H1 (cell line): Measurements from ENCODE around the gene TAMALIN. TPM values are rescaled to one million over a fixed set of nuclear protein-coding genes. Genes with fewer than 3 reads are reported as not detected.

Experiments used
- CTCF ChIA-PET: fragments of 300-600 bp; sonication (Branson Sonifier 250); formaldehyde crosslinking; loops from one replicate; lab custom pipeline; 2021; ENCODE audit not compliant: partially characterized antibody; lab: Charles Lee
- POLR2A ChIA-PET: fragments of 300-600 bp; sonication (Branson Sonifier 250); formaldehyde crosslinking; loops from one replicate; lab custom pipeline; 2021; ENCODE audit warnings: inconsistent platforms; ENCODE audit not compliant: partially characterized antibody; lab: Charles Lee
- DNase-seq, 2 experiments: peaks; one replicate each; pipeline versions ENCODE4 v3.0.0 to v3.0.0-alpha.2; 2010 to 2022; ENCODE audit warnings: low spot score in 2 of 2, low read depth in 1 of 2, mixed read lengths in 1 of 2
- FAIRE-seq: peaks from 2 replicates; lab custom pipeline; 2011; peaks lifted over from hg19 to GRCh38; lab: Jason Lieb, UNC
- H2AFZ ChIP-seq: 2 replicates; pipeline ENCODE4 v1.8.1; 2012; ENCODE audit warnings: low read length, inconsistent platforms
- H2AK5ac ChIP-seq: 2 replicates; pipeline ENCODE4 v1.6.1; 2013; ENCODE audit warnings: low read depth, low read length
- H2BK120ac ChIP-seq: replicated peaks from 2 replicates; pipeline ENCODE3; 2013; ENCODE audit warnings: low read depth, low read length, inconsistent platforms
- H2BK12ac ChIP-seq: 2 replicates; pipeline ENCODE4 v1.6.1; 2013; ENCODE audit warnings: low read depth, low read length
- H2BK15ac ChIP-seq: 2 replicates; pipeline ENCODE4 v1.6.1; 2013; ENCODE audit warnings: low read length
- H2BK20ac ChIP-seq: 2 replicates; pipeline ENCODE4 v1.6.1; 2013; ENCODE audit warnings: low read length
- H2BK5ac ChIP-seq: 2 replicates; pipeline ENCODE4 v1.6.1; 2013; ENCODE audit warnings: low read depth, low read length
- H3K14ac ChIP-seq: 2 replicates; pipeline ENCODE4 v1.6.1; 2013; ENCODE audit warnings: inconsistent platforms; ENCODE audit not compliant: insufficient read length
- H3K18ac ChIP-seq: 2 replicates; pipeline ENCODE4 v1.6.1; 2013; ENCODE audit warnings: low read length; ENCODE audit errors: extremely low read depth
- H3K23ac ChIP-seq: 2 replicates; pipeline ENCODE4 v1.6.1; 2013; ENCODE audit warnings: inconsistent platforms; ENCODE audit not compliant: insufficient read length
- H3K23me2 ChIP-seq: 2 replicates; pipeline ENCODE4 v1.6.1; 2013; ENCODE audit warnings: low read depth, low read length
- H3K27ac ChIP-seq: 2 replicates; pipeline ENCODE4 v1.6.1; 2011; ENCODE audit warnings: low read depth, low read length, inconsistent platforms
- H3K27me3 ChIP-seq, 4 experiments: replicated peaks in 1 of 4; 1 replicate in 1 of 4; 2 replicates in 3 of 4; pipeline versions ENCODE4 v1.6.1 to v1.8.1; 2011 to 2013; ENCODE audit warnings: low read length in 3 of 4, mild to moderate bottlenecking in 3 of 4, inconsistent platforms in 2 of 4, mixed read lengths in 2 of 4, moderate library complexity in 1 of 4; ENCODE audit not compliant: control insufficient read depth in 3 of 4, insufficient read depth in 3 of 4; ENCODE audit errors: extremely low read depth in 1 of 4
- H3K36me3 ChIP-seq, 4 experiments: 2 replicates each; pipeline versions ENCODE4 v1.6.1 to v1.8.1; 2011 to 2013; ENCODE audit warnings: mild to moderate bottlenecking in 4 of 4, low read length in 3 of 4, moderate library complexity in 2 of 4, control low read depth in 1 of 4, inconsistent platforms in 1 of 4; ENCODE audit not compliant: insufficient read depth in 4 of 4, control insufficient read depth in 2 of 4
- H3K4ac ChIP-seq: replicated peaks from 2 replicates; pipeline ENCODE3; 2013; ENCODE audit warnings: low read length, low read depth, mixed read lengths, inconsistent platforms; ENCODE audit not compliant: insufficient read length
- H3K4me1 ChIP-seq, 4 experiments: replicated peaks in 1 of 4; 1 replicate in 1 of 4; 2 replicates in 3 of 4; pipeline versions ENCODE4 v1.6.1 to v1.8.1; 2011 to 2013; ENCODE audit warnings: low read length in 3 of 4, inconsistent platforms in 2 of 4, mixed read lengths in 1 of 4; ENCODE audit not compliant: insufficient read depth in 4 of 4, control insufficient read depth in 3 of 4
- H3K4me2 ChIP-seq, 2 experiments: 2 replicates each; pipeline versions ENCODE4 v1.6.1 to v1.8.1; 2011 to 2013; ENCODE audit warnings: low read depth in 2 of 2, low read length in 2 of 2, control low read depth in 1 of 2, inconsistent platforms in 1 of 2, mild to moderate bottlenecking in 1 of 2; ENCODE audit not compliant: insufficient read depth in 1 of 2
- H3K4me3 ChIP-seq, 4 experiments: fragments of 200-600, 300-600 bp in 1 of 4; sonication (generic), shearing (Covaris generic), sonication (Bioruptor Twin) in 1 of 4; 2 replicates each; pipeline versions ENCODE4 v1.5.1 to v1.8.1; 2011 to 2016; ENCODE audit warnings: low read length in 4 of 4, low read depth in 3 of 4, control low read depth in 2 of 4, inconsistent platforms in 2 of 4, mild to moderate bottlenecking in 2 of 4, mixed read lengths in 1 of 4, moderate library complexity in 1 of 4; ENCODE audit not compliant: insufficient read depth in 2 of 4; ENCODE audit errors: extremely low read depth in 1 of 4
- H3K56ac ChIP-seq: replicated peaks from 2 replicates; pipeline ENCODE3; 2013; ENCODE audit warnings: low read depth, mild to moderate bottlenecking, mixed read lengths, low read length, inconsistent platforms; ENCODE audit not compliant: insufficient read length
- H3K79me1 ChIP-seq: 2 replicates; pipeline ENCODE4 v1.6.1; 2013; ENCODE audit warnings: low read depth, low read length, control low read depth
- H3K79me2 ChIP-seq, 2 experiments: 2 replicates each; pipeline versions ENCODE4 v1.6.1 to v1.8.1; 2012 to 2013; ENCODE audit warnings: low read length in 2 of 2, mild to moderate bottlenecking in 2 of 2, inconsistent platforms in 1 of 2; ENCODE audit not compliant: insufficient read depth in 2 of 2, control insufficient read depth in 1 of 2
- H3K9ac ChIP-seq, 4 experiments: replicated peaks in 1 of 4; 1 replicate in 1 of 4; 2 replicates in 3 of 4; pipeline versions ENCODE4 v1.6.1 to v1.8.1; 2011 to 2013; ENCODE audit warnings: low read depth in 3 of 4, low read length in 3 of 4, control low read depth in 2 of 4, mild to moderate bottlenecking in 2 of 4, moderate library complexity in 2 of 4, inconsistent platforms in 1 of 4; ENCODE audit errors: extremely low read depth in 1 of 4
- H3K9me3 ChIP-seq, 2 experiments: 2 replicates each; pipeline versions ENCODE4 v1.6.1 to v1.8.1; 2012 to 2013; ENCODE audit warnings: mild to moderate bottlenecking in 2 of 2, moderate library complexity in 2 of 2, control low read depth in 1 of 2, inconsistent platforms in 1 of 2, low read depth in 1 of 2, low read length in 1 of 2, mixed read lengths in 1 of 2; ENCODE audit not compliant: insufficient read depth in 2 of 2
- H4K20me1 ChIP-seq, 2 experiments: replicated peaks in 1 of 2; 2 replicates each; pipeline versions ENCODE3 to v1.8.1; 2011 to 2013; ENCODE audit warnings: inconsistent platforms in 2 of 2, low read length in 2 of 2, mild to moderate bottlenecking in 1 of 2; ENCODE audit not compliant: insufficient read depth in 2 of 2, control insufficient read depth in 1 of 2
- H4K5ac ChIP-seq: 2 replicates; pipeline ENCODE4 v1.6.1; 2013; ENCODE audit warnings: low read length, low read depth, mixed read lengths, inconsistent platforms; ENCODE audit not compliant: insufficient read length
- H4K8ac ChIP-seq: 2 replicates; pipeline ENCODE4 v1.8.0; 2013; ENCODE audit warnings: mild to moderate bottlenecking, moderate library complexity, low read length, inconsistent platforms; ENCODE audit not compliant: insufficient read depth; ENCODE audit errors: extremely low read depth
- H4K91ac ChIP-seq: replicated peaks from 2 replicates; pipeline ENCODE3; 2013; ENCODE audit warnings: low read length, mixed read lengths, inconsistent platforms; ENCODE audit not compliant: insufficient read length
- BRCA1 ChIP-seq: IDR thresholded peaks from 2 replicates; pipeline ENCODE4 v1.6.1; 2012; ENCODE audit warnings: low read depth, low read length, improper control_type of control experiment
- CHD1 ChIP-seq: IDR thresholded peaks from 2 replicates; pipeline ENCODE4 v1.6.1; 2012; ENCODE audit warnings: low read depth, low read length, improper control_type of control experiment
- GTF2F1 ChIP-seq: IDR thresholded peaks from 2 replicates; pipeline ENCODE4 v1.6.1; 2012; ENCODE audit warnings: low read depth, low read length, improper control_type of control experiment, borderline replicate concordance
- JUN ChIP-seq: IDR thresholded peaks from 2 replicates; pipeline ENCODE4 v1.6.1; 2011; ENCODE audit warnings: low read depth, mild to moderate bottlenecking, improper control_type of control experiment, low read length
- KDM1A ChIP-seq: fragments of 200-600, 300-600 bp; sonication (generic); IDR thresholded peaks from 2 replicates; pipeline ENCODE4 v1.7.1; 2016; ENCODE audit warnings: mild to moderate bottlenecking, low read length, borderline replicate concordance
- MAFK ChIP-seq: IDR thresholded peaks from 2 replicates; pipeline ENCODE4 v1.6.1; 2012; ENCODE audit warnings: low read depth, mild to moderate bottlenecking, improper control_type of control experiment, low read length
- POLR2A ChIP-seq, 2 experiments: IDR thresholded peaks; 1 replicate in 1 of 2; 2 replicates in 1 of 2; pipeline ENCODE4 v1.6.1; 2011; ENCODE audit warnings: low read depth in 2 of 2, low read length in 2 of 2, mild to moderate bottlenecking in 2 of 2; ENCODE audit errors: control extremely low read depth in 1 of 2
- RBBP5 ChIP-seq: IDR thresholded peaks from 2 replicates; pipeline ENCODE4 v1.7.1; 2012; ENCODE audit warnings: low read depth, mild to moderate bottlenecking, inconsistent platforms, low read length, moderate library complexity, borderline replicate concordance
- RXRA ChIP-seq: IDR thresholded peaks from 2 replicates; pipeline ENCODE4 v1.6.1; 2011; ENCODE audit warnings: low read depth, mild to moderate bottlenecking, low read length, moderate library complexity; ENCODE audit not compliant: insufficient read depth
- SIN3A ChIP-seq, 2 experiments: IDR thresholded peaks in 1 of 2; conservative IDR thresholded peaks in 1 of 2; 2 replicates each; pipeline ENCODE4 v1.6.1; 2011 to 2012; ENCODE audit warnings: low read length in 2 of 2, improper control_type of control experiment in 1 of 2, low read depth in 1 of 2, mild to moderate bottlenecking in 1 of 2
- SIX5 ChIP-seq: IDR thresholded peaks from 2 replicates; pipeline ENCODE4 v1.6.1; 2011; ENCODE audit warnings: mild to moderate bottlenecking, low read depth, low read length
- SRF ChIP-seq: IDR thresholded peaks from 2 replicates; pipeline ENCODE4 v1.6.1; 2011; ENCODE audit warnings: mild to moderate bottlenecking, low read depth, low read length, moderate library complexity
- SUZ12 ChIP-seq: fragments of 200-600 bp; sonication (generic); IDR thresholded peaks from 2 replicates; pipeline ENCODE4 v1.6.1; 2012; ENCODE audit warnings: mild to moderate bottlenecking, inconsistent platforms, low read length, moderate library complexity, mixed read lengths
- YY1 ChIP-seq: IDR thresholded peaks from 2 replicates; pipeline ENCODE4 v1.6.1; 2011; ENCODE audit warnings: low read depth, mild to moderate bottlenecking, low read length
- WGBS, 2 experiments: shearing (Covaris generic) in 1 of 2; methylation state at CpG; one replicate each; pipeline versions ENCODE4 v1.1.6 to v1.1.7; 2013 to 2015; ENCODE audit warnings: low lambda C conversion rate in 2 of 2, mixed read lengths in 2 of 2, inconsistent platforms in 1 of 2, low coverage in 1 of 2, missing lambda C conversion rate in 1 of 2; ENCODE audit not compliant: insufficient replicate concordance in 2 of 2, insufficient coverage in 1 of 2, insufficient read length in 1 of 2; ENCODE audit errors: extremely low coverage in 1 of 2, missing lambda C conversion rate in 1 of 2; 5-methylcytosine and 5-hydroxymethylcytosine counted together
- polyA plus RNA-seq, 7 experiments: library from polyadenylated mRNA; depleted of rRNA in 3 of 7; stranded (reverse) in 5 of 7; unstranded in 2 of 7; fragments of >200 nt in 5 of 7; fragments of 200-250 nt in 2 of 7; gene quantifications; 1 replicate in 5 of 7; 2 replicates in 1 of 7; 4 replicates in 1 of 7; pipeline versions ENCODE4 v1.2.1 to v1.2.3, GENCODE V29; 2011 to 2013; ENCODE audit warnings: missing spikeins in 2 of 7, mixed read lengths in 2 of 7
- total RNA-seq: library from RNA; stranded (reverse); fragmentation: NEBNext Ultra II Directional; extraction: Animal tissue kit (Norgen Biotek cat#: 25700); gene quantifications from 2 replicates; pipeline ENCODE4 v1.2.1, GENCODE V29; 2021

Gene TAMALIN
- total and polyA plus RNA-seq, 2 of the 8 experiments (the other 6 are each of a cell fraction or from before 2014, with no cell fraction given) = 2.6 to 4.9 TPM

DNA sequence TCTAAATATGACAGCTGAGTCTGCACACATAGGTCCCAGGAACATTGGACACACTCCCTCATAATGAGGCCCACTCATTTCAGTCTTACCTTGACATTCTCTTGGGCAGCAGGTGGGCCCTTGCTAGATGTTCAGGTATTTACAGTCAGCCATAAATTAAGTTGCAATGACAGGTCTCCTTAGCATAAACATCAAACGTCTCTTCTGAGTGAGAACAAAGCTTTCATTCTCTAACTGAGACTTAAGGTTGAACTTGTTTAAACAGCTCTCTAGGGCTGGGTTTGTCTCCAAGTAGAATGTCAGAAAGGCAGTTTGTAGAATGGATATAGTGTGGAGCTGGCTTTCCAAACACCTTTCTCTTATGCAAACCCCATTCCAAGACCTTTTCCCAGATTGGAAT lies 44.9 kb upstream of the TAMALIN start:
- no peaks in the 10 kb centered on the region; the same call in 1 of the 2 replicates for H3K23me2 ChIP-seq
- FAIRE-seq (no peak), DNase-seq (no peak)
- POLR2A ChIA-PET = interaction anchor here (1.0 to 1.1 kb wide), 3 partner anchors 13 to 97 kb away, joined by 3 to 4 read pairs (median 3); no protein-coding TSS in a partner anchor
- H4K20me1 ChIP-seq = peaks cover 4 to 14% of the 10 kb centered on the region in 2 experiments
- peaks cover 0 to 7% (median 0%) of the 10 kb centered on the region in 4 experiments; a peak in 2 of 8 replicates for H3K36me3 ChIP-seq
- H3K56ac ChIP-seq = no peak overlapping the region
- no peak overlapping the region for H3K14ac ChIP-seq
- no peak overlapping the region for H3K4me2 ChIP-seq
- no peaks in the 10 kb centered on the region; a peak in 1 of 4 replicates for H3K9me3 ChIP-seq
- H3K18ac ChIP-seq = no peak overlapping the region
- H4K91ac ChIP-seq = no peak overlapping the region
- no peak overlapping the region for H3K4me3 ChIP-seq
- H2BK12ac ChIP-seq = no peak overlapping the region
- H3K79me2 ChIP-seq = peaks cover 0 to 21% of the 10 kb centered on the region in 2 experiments; a peak in 2 of 4 replicates
- H3K9ac ChIP-seq = no peak overlapping the region
- no peak overlapping the region for H3K27ac ChIP-seq
- 80% methylated on average over 1 of the region's 1 CpG; no CpG with 5 or more reads in 1 of the 2 experiments for WGBS, 2 experiments
- 0 out of 2 replicates have a peak, but pooled peaks cover under 1% of the 10 kb centered on the region for H3K79me1 ChIP-seq
- H2AFZ ChIP-seq = no peak overlapping the region
- H2BK15ac ChIP-seq = no peak overlapping the region
- no peak overlapping the region for H4K5ac ChIP-seq
- no peak overlapping the region for H2AK5ac ChIP-seq
- no peak overlapping the region for H4K8ac ChIP-seq
- no peak overlapping the region for H3K23ac ChIP-seq
- H3K4me1 ChIP-seq = peaks cover 0 to 4% (median 1%) of the 10 kb centered on the region in 4 experiments; a peak in 1 of 7 replicates
- CTCF ChIA-PET = interaction anchor here (0.8 to 2.6 kb wide), 6 partner anchors 9 to 64 kb away, joined by 3 to 14 read pairs (median 3); no protein-coding TSS in a partner anchor
- no peak overlapping the region for H3K4ac ChIP-seq
- no peak overlapping the region for H2BK5ac ChIP-seq
- H3K27me3 ChIP-seq = no peaks in the 10 kb centered on the region
- no peak overlapping the region for H2BK20ac ChIP-seq
- H2BK120ac ChIP-seq = no peak overlapping the region
- TF ChIP-seq YY1 (no peak), CHD1 (no peak), SIX5 (no peak), SUZ12 (no peak), RXRA (no peak), SIN3A (conservative IDR thresholded peaks at IDR 0.05 in 1 of 2, IDR thresholded peaks at IDR 0.05 in 1 of 2; ENCODE audit: low read depth in 1 of 2, low read length in 2 of 2) (no peak), SRF (no peak), KDM1A (no peak), POLR2A (IDR thresholded peaks at IDR 0.05; ENCODE audit: control extremely low read depth in 1 of 2, low read depth in 2 of 2, low read length in 2 of 2) (no peak), GTF2F1 (no peak), JUN (no peak), RBBP5 (no peak), MAFK (no peak), BRCA1 (no peak)
